HepG2 (cell line): Measurements from ENCODE around the gene RGS8. TPM values are rescaled to one million over a fixed set of nuclear protein-coding genes. Genes with fewer than 3 reads are reported as not detected.

ENCODE experiments used
- ATAC-seq: fragments of 200-7000 bp; cut with Tn5 transposase; 3 replicates; pipeline ENCODE4 v1.9.1; 2020; ENCODE audit warnings: mild to moderate bottlenecking, moderate library complexity
- BruUV-seq: library from RNA; stranded (reverse); fragments of 400-500 nt; replicated peaks from 2 replicates; lab custom pipeline; 2021; lab: Mats Ljungman, UMichigan
- CTCF ChIA-PET: fragments of 300-600 bp; formaldehyde crosslinking; extraction: SDS; loops from one replicate; lab custom pipeline; 2021; ENCODE audit warnings: low total read pairs, inconsistent platforms, low intra/inter-chr PET ratio; lab: Yijun Ruan, JAX
- POLR2A ChIA-PET: fragments of 350-600 bp; sonication (Branson Sonifier 250); formaldehyde crosslinking; loops from one replicate; lab custom pipeline; 2020; ENCODE audit warnings: antibody characterized with exemption, inconsistent platforms; lab: Yijun Ruan, JAX
- DNase-seq: peaks from one replicate; pipeline ENCODE4 v3.0.0-alpha.2; 2015; ENCODE audit warnings: low spot score
- FAIRE-seq: peaks from 3 replicates; lab custom pipeline; 2011; peaks lifted over from hg19 to GRCh38; lab: Jason Lieb, UNC
- H2AFZ ChIP-seq: one replicate; pipeline ENCODE4 v1.6.1; 2011; ENCODE audit warnings: low read length, inconsistent platforms
- H3K27ac ChIP-seq: fragments of 300-600 bp; 3 replicates; pipeline ENCODE4 v1.8.0; 2011; ENCODE audit warnings: mixed run types, mild to moderate bottlenecking, mixed read lengths, low read length, inconsistent platforms; ENCODE audit not compliant: insufficient read depth; ENCODE audit errors: extremely low read length
- H3K27me3 ChIP-seq, 2 experiments: fragments of 200-600 bp in 1 of 2; 2 replicates in 1 of 2; 3 replicates in 1 of 2; pipeline versions ENCODE4 v1.6.0 to v1.8.0; 2011; ENCODE audit warnings: low read length in 2 of 2, mild to moderate bottlenecking in 2 of 2, moderate library complexity in 2 of 2, inconsistent platforms in 1 of 2; ENCODE audit not compliant: insufficient read depth in 2 of 2, control insufficient read depth in 1 of 2
- H3K36me3 ChIP-seq, 2 experiments: fragments of 200-600 bp in 1 of 2; replicated peaks in 1 of 2; 2 replicates in 1 of 2; 3 replicates in 1 of 2; pipeline versions ENCODE4 v1.5.1 to v1.8.0; 2011; ENCODE audit warnings: low read length in 2 of 2, inconsistent platforms in 1 of 2; ENCODE audit not compliant: insufficient read depth in 2 of 2, control insufficient read depth in 1 of 2
- H3K4me1 ChIP-seq: 2 replicates; pipeline ENCODE4 v1.5.1; 2012; ENCODE audit warnings: low read length, inconsistent platforms; ENCODE audit not compliant: insufficient read depth
- H3K4me2 ChIP-seq: 2 replicates; pipeline ENCODE4 v1.6.0; 2011; ENCODE audit warnings: low read depth, low read length, inconsistent platforms
- H3K4me3 ChIP-seq, 3 experiments: fragments of 200-600 bp in 1 of 3; sonication (generic), shearing (Covaris generic) in 1 of 3; replicated peaks in 1 of 3; 2 replicates each; pipeline ENCODE4 v1.5.1; 2011 to 2016; ENCODE audit warnings: low read length in 3 of 3, inconsistent platforms in 2 of 3, low read depth in 2 of 3, mild to moderate bottlenecking in 2 of 3, control low read depth in 1 of 3, mixed read lengths in 1 of 3; ENCODE audit not compliant: insufficient read depth in 1 of 3
- H3K79me2 ChIP-seq: one replicate; pipeline ENCODE4 v1.6.1; 2011; ENCODE audit warnings: low read length, inconsistent platforms; ENCODE audit not compliant: insufficient read depth
- H3K9ac ChIP-seq: 2 replicates; pipeline ENCODE4 v1.6.0; 2011; ENCODE audit warnings: mild to moderate bottlenecking, low read depth, low read length, inconsistent platforms; ENCODE audit not compliant: insufficient read depth
- H3K9me3 ChIP-seq: 2 replicates; pipeline ENCODE4 v1.5.1; 2012; ENCODE audit warnings: mild to moderate bottlenecking, low read length
- H4K20me1 ChIP-seq: 2 replicates; pipeline ENCODE4 v1.6.0; 2011; ENCODE audit warnings: inconsistent platforms, mild to moderate bottlenecking, low read length, moderate library complexity; ENCODE audit not compliant: insufficient read depth
- HDAC6 ChIP-seq: fragments of 200-600 bp; sonication (generic); IDR thresholded peaks from 2 replicates; pipeline ENCODE4 v1.7.0; 2017; ENCODE audit warnings: mild to moderate bottlenecking, antibody characterized with exemption, low read length, low read depth
- HNF4G ChIP-seq, 2 experiments: sonication (generic) in 1 of 2; formaldehyde crosslinking in 1 of 2; IDR thresholded peaks; 2 replicates each; pipeline versions ENCODE4 v1.4.0 to v1.6.1; 2011 to 2020; ENCODE audit warnings: borderline replicate concordance in 2 of 2, low read depth in 2 of 2, mild to moderate bottlenecking in 2 of 2, low read length in 1 of 2, missing genetic modification reagents in 1 of 2, moderate library complexity in 1 of 2
- IRX3 ChIP-seq: sonication (generic); formaldehyde crosslinking; IDR thresholded peaks from 2 replicates; pipeline ENCODE4 v1.8.1; 2023; ENCODE audit warnings: mild to moderate bottlenecking, low read depth, missing genetic modification reagents, borderline replicate concordance
- KDM2A ChIP-seq: sonication (generic); formaldehyde crosslinking; IDR thresholded peaks from 2 replicates; pipeline ENCODE4 v1.4.0; 2020; ENCODE audit warnings: low read depth, missing genetic modification reagents, borderline replicate concordance
- MED13 ChIP-seq: sonication (generic); formaldehyde crosslinking; IDR thresholded peaks from 2 replicates; pipeline ENCODE4 v1.5.0; 2020; ENCODE audit warnings: missing genetic modification reagents
- RARA ChIP-seq: IDR thresholded peaks from 2 replicates; pipeline ENCODE4 v1.6.1; 2016; ENCODE audit warnings: missing genetic modification reagents, missing compliant biosample characterization
- SMYD3 ChIP-seq: sonication (generic); formaldehyde crosslinking; IDR thresholded peaks from 2 replicates; pipeline ENCODE4 v1.8.1; 2023; ENCODE audit warnings: mild to moderate bottlenecking, missing genetic modification reagents
- SP4 ChIP-seq: sonication (generic); formaldehyde crosslinking; IDR thresholded peaks from 2 replicates; pipeline ENCODE4 v1.8.1; 2023; ENCODE audit warnings: mild to moderate bottlenecking, missing genetic modification reagents
- YEATS2 ChIP-seq: sonication (generic); formaldehyde crosslinking; IDR thresholded peaks from 2 replicates; pipeline ENCODE4 v1.4.0; 2020; ENCODE audit warnings: missing genetic modification reagents, borderline replicate concordance
- ZNF17 ChIP-seq: sonication (generic); formaldehyde crosslinking; IDR thresholded peaks from 2 replicates; pipeline ENCODE4 v1.5.0; 2020; ENCODE audit warnings: mild to moderate bottlenecking, missing genetic modification reagents
- ZNF230 ChIP-seq: sonication (generic); formaldehyde crosslinking; IDR thresholded peaks from 2 replicates; pipeline ENCODE4 v1.4.0; 2020; ENCODE audit warnings: mild to moderate bottlenecking, missing genetic modification reagents
- ZNF460 ChIP-seq: sonication (generic); formaldehyde crosslinking; IDR thresholded peaks from 2 replicates; pipeline ENCODE4 v1.5.1; 2020; ENCODE audit warnings: missing genetic modification reagents, mild to moderate bottlenecking, borderline replicate concordance
- ZZZ3 ChIP-seq: sonication (generic); formaldehyde crosslinking; IDR thresholded peaks from 2 replicates; pipeline ENCODE4 v1.4.0; 2020; ENCODE audit warnings: missing genetic modification reagents, mild to moderate bottlenecking, borderline replicate concordance
- WGBS: methylation state at CpG from one replicate; pipeline ENCODE4 v1.1.6; 2017; ENCODE audit warnings: low lambda C conversion rate; 5-methylcytosine and 5-hydroxymethylcytosine counted together
- in situ Hi-C: cut with HindIII; loops from 2 replicates; pipeline ENCODE4 v1.10.0; 2017; ENCODE audit warnings: low pct_unique_long_range_greater_than_20kb; ENCODE audit not compliant: extremely low pct_ligation_motif_present
- intact Hi-C: fragments of 100-400 bp; cut with micrococcal nuclease; formaldehyde crosslinking; loops from one replicate; pipeline ENCODE4 v1.10.0; 2022; ENCODE audit not compliant: unreplicated experiment
- polyA plus RNA-seq, 8 experiments: library from polyadenylated mRNA; depleted of rRNA in 3 of 8; stranded (reverse) in 7 of 8; unstranded in 1 of 8; fragments of >200 nt; fragmentation: Illumina TruSeq in 4 of 8; extraction: Trizol in 4 of 8; gene quantifications; 2 replicates each; pipeline versions ENCODE4 v1.2.1 to v1.2.3, GENCODE V29; 2011 to 2016; ENCODE audit warnings: low read depth in 4 of 8, missing spikeins in 1 of 8, mixed read lengths in 1 of 8; ENCODE audit not compliant: insufficient read depth in 1 of 8
- total RNA-seq, 5 experiments: library from RNA; depleted of rRNA; stranded (reverse); fragments of >200 nt; fragmentation: Illumina TruSeq; extraction: Trizol; gene quantifications; 2 replicates each; pipeline ENCODE4 v1.2.3, GENCODE V29; 2016; ENCODE audit warnings: low read depth in 1 of 5

RGS8 gene
- total and polyA plus RNA-seq, 2 of the 13 experiments (the other 11 are each of a cell fraction or from before 2014, with no cell fraction given): not detected

DNA sequence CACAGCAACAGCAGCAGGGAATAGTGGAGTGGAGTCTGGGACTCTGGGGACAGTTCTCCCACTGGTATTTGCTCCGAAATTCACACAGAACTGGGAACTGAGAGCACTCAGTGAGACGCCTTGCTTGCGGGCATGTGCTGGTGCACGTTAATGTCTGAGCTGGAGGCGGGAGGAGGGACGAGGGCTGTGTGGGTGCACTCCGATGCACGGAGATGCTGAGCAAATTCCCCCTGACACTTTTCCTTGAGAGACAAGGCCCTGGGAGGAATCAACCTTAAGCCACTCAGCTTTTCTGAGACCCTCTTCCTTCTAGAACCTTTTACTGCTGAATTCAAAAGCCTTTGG, 2.8 kb downstream of the RGS8 start (continued):
- TF ChIP-seq HNF4G (IDR thresholded peaks at IDR 0.05; ENCODE audit: borderline replicate concordance, low read depth, low read length) (no peak), HNF4G (CRISPR knock-in tag; IDR thresholded peaks at IDR 0.05; ENCODE audit: borderline replicate concordance, low read depth) (no peak), ZZZ3 (CRISPR knock-in tag) (no peak)

DNA sequence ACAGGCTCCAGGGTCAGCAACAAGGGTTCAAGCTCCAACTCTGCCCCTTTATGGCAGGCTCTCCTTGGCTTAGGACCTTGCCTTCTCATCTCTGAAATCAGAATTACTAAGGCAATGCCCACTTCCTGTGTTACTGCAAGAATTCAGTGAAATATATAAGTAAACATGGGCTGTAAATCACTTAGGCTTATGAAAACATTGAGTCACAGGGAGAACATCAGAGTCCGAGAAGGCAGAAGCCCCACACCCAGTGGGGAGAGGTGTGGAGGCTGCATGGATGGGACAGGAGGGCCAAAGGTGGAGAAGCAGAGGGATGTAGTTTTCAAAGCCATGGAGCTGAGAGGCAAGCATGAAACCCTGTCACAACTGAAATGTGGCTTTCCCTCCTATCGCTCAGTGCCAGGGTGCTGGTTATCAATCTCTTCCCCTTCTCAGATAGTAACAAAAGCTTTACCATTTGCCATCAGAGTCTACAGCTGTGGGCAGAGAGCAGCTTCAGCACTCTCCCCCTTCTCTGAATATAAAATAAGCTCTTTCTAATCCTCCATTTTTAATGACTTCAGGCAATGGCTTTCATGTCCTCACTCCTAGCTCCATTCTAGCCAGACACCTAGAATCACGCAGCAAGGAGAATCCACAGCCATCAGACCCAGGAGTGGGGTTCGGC, 3.4 kb downstream of the RGS8 start:
- no peaks in the 10 kb centered on the region for H3K79me2 ChIP-seq
- no peaks in the 10 kb centered on the region for H3K4me1 ChIP-seq
- DNase-seq (no peak), ATAC-seq (no peak), FAIRE-seq (no peak)
- WGBS: 13% methylated on average over 4 of the region's 4 CpGs
- no peak overlapping the region for H3K4me2 ChIP-seq
- H3K4me3 ChIP-seq: no peak overlapping the region
- POLR2A ChIA-PET: no interaction called here
- BruUV-seq: no TSS peak
- no peak overlapping the region for H3K9ac ChIP-seq
- TF ChIP-seq IRX3: no peak
- TF ChIP-seq ZNF230 (CRISPR knock-in tag): no peak
- no peak for TF ChIP-seq ZNF17
- TF ChIP-seq HDAC6: no peak
- no peak for TF ChIP-seq KDM2A (CRISPR knock-in tag)
- no peak for TF ChIP-seq YEATS2 (CRISPR knock-in tag)
- no peak for TF ChIP-seq ZNF460
- TF ChIP-seq MED13 (CRISPR knock-in tag): no peak
- no peak for TF ChIP-seq SMYD3
- no peak for TF ChIP-seq RARA (CRISPR knock-in tag)
- TF ChIP-seq SP4 (CRISPR knock-in tag): no peak
- no peaks in the 10 kb centered on the region; a peak in 1 of 5 replicates for H3K27me3 ChIP-seq
- in situ Hi-C loops: no loop called here
- H3K9me3 ChIP-seq: no peaks in the 10 kb centered on the region
- H3K27ac ChIP-seq: no peak overlapping the region
- no peak overlapping the region for H2AFZ ChIP-seq
- H4K20me1 ChIP-seq: no peaks in the 10 kb centered on the region; the same call in 1 of the 2 replicates
- H3K36me3 ChIP-seq: no peaks in the 10 kb centered on the region
- CTCF ChIA-PET: no interaction called here
- intact Hi-C loops: no loop called here
